Mesenteric fat pad (tissue), 1 donor: ENCODE data around the gene CIROP. TPM values are rescaled to one million over a fixed set of nuclear protein-coding genes. Genes with fewer than 3 reads are reported as not detected.

ENCODE experiments used
- DNase-seq: peaks from one replicate; pipeline ENCODE4 v3.0.0-alpha.2; 2020; ENCODE audit warnings: low spot score
- total RNA-seq: library from RNA; stranded (reverse); fragmentation: NEBNext Ultra II Directional; extraction: Animal tissue kit (Norgen Biotek cat#: 25700); gene quantifications from one replicate; pipeline ENCODE4 v1.2.1, GENCODE V29; 2021
- donor health status: DM: yes; HTN: yes; CAD: no.

CIROP gene
- total RNA-seq, 1 donor from 2014 or later, result not detected

GRCh38 chr14:23054000-23054811 is 50.6 kb downstream of the CIROP start:
- DNase-seq, result peak; percentile 85

- peak; percentile 83 for DNase-seq
Observed at GRCh38 chr14:23053426-23053825, 51.4 kb downstream of the CIROP start.

GRCh38 chr14:23052671-23053070 is 52.1 kb downstream of the CIROP start:
- peak; percentile 26 for DNase-seq

GRCh38 chr14:23052182-23052623 is 52.6 kb downstream of the CIROP start:
- peak; percentile 86 for DNase-seq

- no peak for DNase-seq
Observed at GRCh38 chr14:23051141-23052057, 53.4 kb downstream of the CIROP start.

Other genes with a start within 250 kb of the CIROP start
- gene LRP10, start 233.2 kb downstream of the CIROP start, total RNA-seq, result 113 TPM
- gene REM2, start 221.8 kb downstream of the CIROP start, total RNA-seq, result 0.39 TPM
- 53.8 TPM for gene RBM23, start 185.8 kb downstream of the CIROP start, total RNA-seq
- 54.8 TPM for gene PRMT5, start 175.6 kb downstream of the CIROP start, total RNA-seq
- gene HAUS4, start 147.9 kb downstream of the CIROP start, total RNA-seq, result 20.8 TPM
- 6.0 TPM for gene AJUBA, start 122.4 kb downstream of the CIROP start, total RNA-seq
- 4.9 TPM for gene C14orf93, start 94.8 kb downstream of the CIROP start, total RNA-seq
- 113 TPM for gene PSMB5, start 70.1 kb downstream of the CIROP start, total RNA-seq
- not detected for gene PSMB11, start 62.8 kb downstream of the CIROP start, total RNA-seq
- 2.4 TPM for gene CDH24, start 47.5 kb downstream of the CIROP start, total RNA-seq
- gene ACIN1, start 9.9 kb downstream of the CIROP start, total RNA-seq, result 137 TPM
- 50.5 TPM for gene C14orf119, start 9.5 kb downstream of the CIROP start, total RNA-seq
- not detected for gene CEBPE, start 14.3 kb upstream of the CIROP start, total RNA-seq
- gene SLC7A8, start 78.7 kb upstream of the CIROP start, total RNA-seq, result 33.4 TPM
- not detected for gene RNF212B, start 132.9 kb upstream of the CIROP start, total RNA-seq
- gene HOMEZ, start 181.1 kb upstream of the CIROP start, total RNA-seq, result 6.8 TPM
- 8.0 TPM for gene PPP1R3E, start 197.9 kb upstream of the CIROP start, total RNA-seq
- gene BCL2L2, start 201.8 kb upstream of the CIROP start, total RNA-seq, result 60.1 TPM
- gene PABPN1, start 216.5 kb upstream of the CIROP start, total RNA-seq, result 129 TPM
- gene SLC22A17, start 247.9 kb upstream of the CIROP start, total RNA-seq, result 7.0 TPM